HepG2 (cell line): ENCODE data around the gene LPXN. TPM values are rescaled to one million over a fixed set of nuclear protein-coding genes. Genes with fewer than 3 reads are reported as not detected.
A peak's percentile ranks its signal among the peaks of the same experiment; 100 is the strongest.

Experiments
- BRF2 ChIP-seq: sonication (generic); formaldehyde crosslinking; IDR thresholded peaks from 2 replicates; pipeline ENCODE4 v1.8.1; 2022; ENCODE audit warnings: mild to moderate bottlenecking, missing genetic modification reagents
- FIP1L1 ChIP-seq: fragments of 200-400 bp; formaldehyde crosslinking; IDR thresholded peaks from 2 replicates; pipeline ENCODE4 v1.6.1; 2018; ENCODE audit warnings: low read depth, mild to moderate bottlenecking, low read length, moderate library complexity, borderline replicate concordance; ENCODE audit not compliant: insufficient read depth
- FOXO1 ChIP-seq: sonication (generic); formaldehyde crosslinking; IDR thresholded peaks from 2 replicates; pipeline ENCODE4 v1.4.0; 2020; ENCODE audit warnings: missing genetic modification reagents
- GRHL1 ChIP-seq: sonication (generic); formaldehyde crosslinking; conservative IDR thresholded peaks from 2 replicates; pipeline ENCODE4 v1.8.0; 2022; ENCODE audit warnings: missing genetic modification reagents
- HINFP ChIP-seq: sonication (generic); formaldehyde crosslinking; IDR thresholded peaks from 2 replicates; pipeline ENCODE4 v1.4.0; 2020; ENCODE audit warnings: low read depth, mild to moderate bottlenecking, missing genetic modification reagents
- JARID2 ChIP-seq: sonication (generic); formaldehyde crosslinking; IDR thresholded peaks from 2 replicates; pipeline ENCODE4 v1.8.1; 2023; ENCODE audit warnings: missing genetic modification reagents, inconsistent platforms; ENCODE audit not compliant: insufficient replicate concordance
- SCMH1 ChIP-seq: sonication (generic); formaldehyde crosslinking; IDR thresholded peaks from 2 replicates; pipeline ENCODE4 v1.9.0; 2021; ENCODE audit warnings: missing genetic modification reagents, mild to moderate bottlenecking, borderline replicate concordance
- SOX6 ChIP-seq, 2 experiments: fragments of 450-650 bp in 1 of 2; sonication (generic) in 1 of 2; formaldehyde crosslinking in 1 of 2; IDR thresholded peaks; 2 replicates each; pipeline versions ENCODE4 v1.4.0 to v1.6.1; 2017 to 2020; ENCODE audit warnings: antibody characterized with exemption in 1 of 2, mild to moderate bottlenecking in 1 of 2, missing genetic modification reagents in 1 of 2
- THAP8 ChIP-seq: sonication (generic); formaldehyde crosslinking; IDR thresholded peaks from 2 replicates; pipeline ENCODE4 v1.5.1; 2020; ENCODE audit warnings: missing genetic modification reagents, mild to moderate bottlenecking, borderline replicate concordance
- ZNF260 ChIP-seq: sonication (generic); formaldehyde crosslinking; IDR thresholded peaks from 2 replicates; pipeline ENCODE4 v1.4.0; 2020; ENCODE audit warnings: missing genetic modification reagents, low read depth, mild to moderate bottlenecking, borderline replicate concordance
- ZNF276 ChIP-seq: sonication (generic); formaldehyde crosslinking; IDR thresholded peaks from 2 replicates; pipeline ENCODE4 v1.4.0; 2020; ENCODE audit warnings: mild to moderate bottlenecking, low read depth, missing genetic modification reagents
- ZNF343 ChIP-seq: sonication (generic); formaldehyde crosslinking; IDR thresholded peaks from 2 replicates; pipeline ENCODE4 v1.4.0; 2020; ENCODE audit warnings: mild to moderate bottlenecking, missing genetic modification reagents
- ZNF513 ChIP-seq: sonication (generic); formaldehyde crosslinking; conservative IDR thresholded peaks from 2 replicates; pipeline ENCODE4 v1.5.0; 2020; ENCODE audit warnings: missing genetic modification reagents
- ZNF546 ChIP-seq: sonication (generic); formaldehyde crosslinking; conservative IDR thresholded peaks from 2 replicates; pipeline ENCODE4 v1.8.1; 2023; ENCODE audit warnings: mild to moderate bottlenecking, missing genetic modification reagents
- ZNF589 ChIP-seq: sonication (generic); formaldehyde crosslinking; conservative IDR thresholded peaks from 2 replicates; pipeline ENCODE4 v1.8.0; 2022; ENCODE audit warnings: mild to moderate bottlenecking, moderate library complexity, missing genetic modification reagents
- ZNF598 ChIP-seq: sonication (generic); formaldehyde crosslinking; IDR thresholded peaks from 2 replicates; pipeline ENCODE4 v1.5.1; 2020; ENCODE audit warnings: mild to moderate bottlenecking, missing genetic modification reagents, borderline replicate concordance
- ZNF660 ChIP-seq: sonication (generic); formaldehyde crosslinking; IDR thresholded peaks from 2 replicates; pipeline ENCODE4 v1.5.1; 2020; ENCODE audit warnings: mild to moderate bottlenecking, low read depth, missing genetic modification reagents, borderline replicate concordance
- ZNF768 ChIP-seq: sonication (generic); formaldehyde crosslinking; IDR thresholded peaks from 2 replicates; pipeline ENCODE4 v1.4.0; 2020; ENCODE audit warnings: missing genetic modification reagents
- polyA plus RNA-seq, 8 experiments: library from polyadenylated mRNA; depleted of rRNA in 3 of 8; stranded (reverse) in 7 of 8; unstranded in 1 of 8; fragments of >200 nt; fragmentation: Illumina TruSeq in 4 of 8; extraction: Trizol in 4 of 8; gene quantifications; 2 replicates each; pipeline versions ENCODE4 v1.2.1 to v1.2.3, GENCODE V29; 2011 to 2016; ENCODE audit warnings: low read depth in 4 of 8, missing spikeins in 1 of 8, mixed read lengths in 1 of 8; ENCODE audit not compliant: insufficient read depth in 1 of 8
- total RNA-seq, 5 experiments: library from RNA; depleted of rRNA; stranded (reverse); fragments of >200 nt; fragmentation: Illumina TruSeq; extraction: Trizol; gene quantifications; 2 replicates each; pipeline ENCODE4 v1.2.3, GENCODE V29; 2016; ENCODE audit warnings: low read depth in 1 of 5

The LPXN gene
- total and polyA plus RNA-seq, 2 of the 13 experiments (the other 11 are each of a cell fraction or from before 2014, with no cell fraction given) = 1.7 to 3.5 TPM

GRCh38 chr11:58578136-58578634 is 2.5 kb upstream of the LPXN start (continued):
- TF ChIP-seq ZNF276 (no peak), SCMH1 (no peak), JARID2 (CRISPR knock-in tag) (no peak), THAP8 (CRISPR knock-in tag) (no peak), ZNF546 (peak; percentile 40; the same call in 1 of the 2 replicates), BRF2 (no peak), GRHL1 (CRISPR knock-in tag) (no peak), FIP1L1 (no peak), ZNF768 (no peak), HINFP (CRISPR knock-in tag) (no peak; the same call in 1 of the 2 replicates), ZNF513 (CRISPR knock-in tag) (no peak), ZNF589 (CRISPR knock-in tag) (no peak), ZNF598 (no peak), ZNF260 (CRISPR knock-in tag) (no peak), SOX6 (IDR thresholded peaks at IDR 0.05) (no peak), SOX6 (CRISPR knock-in tag; IDR thresholded peaks at IDR 0.05) (no peak), ZNF343 (CRISPR knock-in tag) (no peak), ZNF660 (CRISPR knock-in tag) (no peak), FOXO1 (CRISPR knock-in tag) (no peak)
